DOHH2 (cell line): ENCODE data around the gene C17orf58.
A peak's percentile ranks its signal among the peaks of the same experiment; 100 is the strongest.

Experiments used
- H3F3A ChIP-seq: fragments of 200-600 bp; sonication (generic), shearing (Covaris generic); 2 replicates; pipeline ENCODE4 v1.6.0; 2016; ENCODE audit warnings: antibody characterized with exemption, mild to moderate bottlenecking; ENCODE audit not compliant: control insufficient read depth, insufficient read depth
- H3K27ac ChIP-seq: fragments of 200-600 bp; sonication (generic); 2 replicates; pipeline ENCODE4 v1.5.1; 2014; ENCODE audit warnings: low read depth, mild to moderate bottlenecking, low read length, moderate library complexity
- H3K27me3 ChIP-seq: fragments of 200-600 bp; sonication (generic); 2 replicates; pipeline ENCODE4 v1.6.1; 2014; ENCODE audit warnings: mild to moderate bottlenecking, low read length, mixed read lengths; ENCODE audit not compliant: control insufficient read depth
- H3K36me3 ChIP-seq: fragments of 200-600 bp; sonication (generic); 2 replicates; pipeline ENCODE4 v1.6.1; 2014; ENCODE audit warnings: mild to moderate bottlenecking, low read length, moderate library complexity, mixed read lengths; ENCODE audit not compliant: control insufficient read depth
- H3K4me1 ChIP-seq: fragments of 200-600 bp; sonication (generic); 2 replicates; pipeline ENCODE4 v1.6.1; 2014; ENCODE audit warnings: mild to moderate bottlenecking, low read length, mixed read lengths; ENCODE audit not compliant: control insufficient read depth
- H3K4me2 ChIP-seq: fragments of 200-600 bp; sonication (generic); 2 replicates; pipeline ENCODE4 v1.6.0; 2014; ENCODE audit warnings: mild to moderate bottlenecking, low read length, moderate library complexity
- H3K4me3 ChIP-seq: fragments of 200-600 bp; sonication (generic); 2 replicates; pipeline ENCODE4 v1.5.1; 2014; ENCODE audit warnings: mild to moderate bottlenecking, low read length, mixed read lengths
- H3K79me2 ChIP-seq: fragments of 200-600 bp; sonication (generic); 2 replicates; pipeline ENCODE4 v1.6.1; 2014; ENCODE audit warnings: mild to moderate bottlenecking, low read length, mixed read lengths; ENCODE audit not compliant: control insufficient read depth
- H3K9me2 ChIP-seq: fragments of 200-600 bp; sonication (generic); replicated peaks from 2 replicates; pipeline ENCODE4 v1.6.1; 2014; ENCODE audit warnings: mild to moderate bottlenecking, low read length, mixed read lengths; ENCODE audit not compliant: control insufficient read depth
- H3K9me3 ChIP-seq: fragments of 200-600 bp; sonication (generic); 2 replicates; pipeline ENCODE4 v1.6.1; 2014; ENCODE audit warnings: antibody characterized with exemption, low read length, mixed read lengths; ENCODE audit not compliant: control insufficient read depth, insufficient read depth
- H4K20me1 ChIP-seq: fragments of 200-600 bp; sonication (generic); 2 replicates; pipeline ENCODE4 v1.6.0; 2014; ENCODE audit warnings: low read depth, mild to moderate bottlenecking, antibody characterized with exemption, low read length, moderate library complexity; ENCODE audit not compliant: control insufficient read depth, insufficient read depth
- EZH2phosphoT487 ChIP-seq: fragments of 200-600 bp; sonication (generic); IDR thresholded peaks from 2 replicates; pipeline ENCODE4 v1.6.1; 2017; ENCODE audit warnings: borderline replicate concordance, mild to moderate bottlenecking, antibody characterized with exemption, low read length, moderate library complexity, mixed read lengths
- TF ChIP-seq, protein P1 (sequence below): fragments of 200-600 bp; sonication (generic); IDR thresholded peaks from one replicate; pipeline ENCODE4 v1.5.1; 2014; ENCODE audit warnings: antibody characterized with exemption, mild to moderate bottlenecking, low read depth, low read length; ENCODE audit not compliant: poor library complexity, severe bottlenecking

The C17orf58 gene

DNA sequence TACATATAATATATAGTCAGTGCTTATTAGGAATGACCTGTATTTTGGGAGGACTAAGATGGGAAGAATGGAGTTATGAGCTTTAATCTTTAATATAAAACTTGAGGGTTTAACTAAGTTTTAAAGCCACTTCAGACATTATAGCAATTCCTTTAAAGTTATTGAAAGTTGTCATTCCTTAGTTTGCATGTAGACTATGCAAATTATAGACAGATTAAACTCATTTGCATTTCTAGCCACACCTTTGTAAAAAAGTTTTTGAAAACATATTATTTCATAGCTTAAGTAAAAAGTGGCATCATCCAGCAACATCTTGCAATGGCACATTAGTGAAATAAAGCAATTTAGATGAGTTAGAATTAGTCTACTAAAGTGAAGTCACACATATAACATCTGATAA is 49.8 kb downstream of the C17orf58 start:
- peaks cover 93% of the 10 kb centered on the region for H3K36me3 ChIP-seq
- H3K27ac ChIP-seq = no peak overlapping the region
- H3K4me1 ChIP-seq = peaks cover 8% of the 10 kb centered on the region; the same call in 1 of the 2 replicates
- no peaks in the 10 kb centered on the region for H4K20me1 ChIP-seq
- H3K79me2 ChIP-seq = no peaks in the 10 kb centered on the region
- no peaks in the 10 kb centered on the region for H3K27me3 ChIP-seq
- no peak overlapping the region for H3K4me3 ChIP-seq
- no peaks in the 10 kb centered on the region for H3K9me3 ChIP-seq
- peaks cover 15% of the 10 kb centered on the region for H3F3A ChIP-seq
- H3K4me2 ChIP-seq = no peak overlapping the region
- TF ChIP-seq, protein P1, sequence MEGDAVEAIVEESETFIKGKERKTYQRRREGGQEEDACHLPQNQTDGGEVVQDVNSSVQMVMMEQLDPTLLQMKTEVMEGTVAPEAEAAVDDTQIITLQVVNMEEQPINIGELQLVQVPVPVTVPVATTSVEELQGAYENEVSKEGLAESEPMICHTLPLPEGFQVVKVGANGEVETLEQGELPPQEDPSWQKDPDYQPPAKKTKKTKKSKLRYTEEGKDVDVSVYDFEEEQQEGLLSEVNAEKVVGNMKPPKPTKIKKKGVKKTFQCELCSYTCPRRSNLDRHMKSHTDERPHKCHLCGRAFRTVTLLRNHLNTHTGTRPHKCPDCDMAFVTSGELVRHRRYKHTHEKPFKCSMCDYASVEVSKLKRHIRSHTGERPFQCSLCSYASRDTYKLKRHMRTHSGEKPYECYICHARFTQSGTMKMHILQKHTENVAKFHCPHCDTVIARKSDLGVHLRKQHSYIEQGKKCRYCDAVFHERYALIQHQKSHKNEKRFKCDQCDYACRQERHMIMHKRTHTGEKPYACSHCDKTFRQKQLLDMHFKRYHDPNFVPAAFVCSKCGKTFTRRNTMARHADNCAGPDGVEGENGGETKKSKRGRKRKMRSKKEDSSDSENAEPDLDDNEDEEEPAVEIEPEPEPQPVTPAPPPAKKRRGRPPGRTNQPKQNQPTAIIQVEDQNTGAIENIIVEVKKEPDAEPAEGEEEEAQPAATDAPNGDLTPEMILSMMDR = no peak
- no peak for TF ChIP-seq EZH2phosphoT487
- H3K9me2 ChIP-seq = no peaks in the 10 kb centered on the region

DNA sequence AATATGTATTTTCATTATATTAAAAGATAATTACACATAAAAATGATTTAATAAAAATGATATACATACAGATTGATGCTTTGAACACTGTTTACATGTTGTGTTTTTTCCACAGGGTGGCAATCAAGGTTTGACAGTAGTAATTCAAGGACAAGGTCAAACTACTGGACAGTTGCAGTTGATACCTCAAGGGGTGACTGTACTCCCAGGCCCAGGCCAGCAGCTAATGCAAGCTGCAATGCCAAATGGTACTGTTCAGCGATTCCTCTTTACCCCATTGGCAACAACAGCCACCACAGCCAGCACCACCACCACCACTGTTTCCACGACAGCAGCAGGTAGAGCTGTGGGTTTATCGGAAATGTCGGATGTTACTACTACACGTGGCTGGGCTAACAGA is 52.2 kb downstream of the C17orf58 start:
- Histone ChIP-seq H3K27me3 (no peaks in the 10 kb centered on the region), H3K4me3 (no peak overlapping the region), H3K36me3 (peaks cover 97% of the 10 kb centered on the region), H4K20me1 (no peaks in the 10 kb centered on the region), H3K4me2 (no peak overlapping the region), H3F3A (peaks cover 15% of the 10 kb centered on the region), H3K9me3 (no peaks in the 10 kb centered on the region), H3K9me2 (no peaks in the 10 kb centered on the region), H3K4me1 (peaks cover 8% of the 10 kb centered on the region; the same call in 1 of the 2 replicates), H3K27ac (no peak overlapping the region), H3K79me2 (no peaks in the 10 kb centered on the region)
- TF ChIP-seq, protein P1 = no peak
- no peak for TF ChIP-seq EZH2phosphoT487

DNA sequence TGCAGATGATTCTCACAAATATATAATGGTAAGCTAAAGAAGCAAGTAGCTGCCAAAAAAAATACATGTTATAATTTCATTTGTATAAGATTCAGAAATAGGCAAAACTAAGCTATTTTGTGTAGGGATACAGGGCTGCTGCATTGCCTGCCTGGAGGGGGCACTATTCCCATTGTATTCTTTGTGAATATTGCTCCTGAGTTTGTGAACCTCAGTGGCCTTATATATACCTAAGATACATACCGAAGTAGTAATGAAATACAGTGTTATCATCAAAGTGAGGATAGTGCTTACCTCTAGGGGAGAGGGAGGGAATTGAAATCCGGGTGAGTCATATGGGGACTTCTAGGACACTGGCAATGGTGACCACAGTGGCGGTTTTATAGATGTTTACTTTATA is 53.5 kb downstream of the C17orf58 start:
- Histone ChIP-seq H3K27ac (no peak overlapping the region), H3K9me2 (no peaks in the 10 kb centered on the region), H3F3A (peaks cover 13% of the 10 kb centered on the region), H3K4me1 (peaks cover 8% of the 10 kb centered on the region; the same call in 1 of the 2 replicates), H3K36me3 (peaks cover 96% of the 10 kb centered on the region), H3K4me3 (no peak overlapping the region), H3K27me3 (no peaks in the 10 kb centered on the region), H3K79me2 (no peaks in the 10 kb centered on the region), H4K20me1 (no peaks in the 10 kb centered on the region), H3K4me2 (no peak overlapping the region), H3K9me3 (no peaks in the 10 kb centered on the region)
- TF ChIP-seq, protein P1 = peak; percentile 57
- TF ChIP-seq EZH2phosphoT487 = no peak
